Hematopoietic multipotent progenitor cell treated with erythropoietin and hydrocortisone succinate and interleukin-3 and kit ligand, for 6 days (in vitro differentiated cells): ENCODE measurements around the gene KCNG3.

Experiments
- DNase-seq: peaks from one replicate; pipeline ENCODE4 v3.0.0-alpha.2; 2015

The KCNG3 gene

GRCh38 chr2:42493468-42494354 lies at the start of gene KCNG3:
Gene KCNG3 (minus strand): TSS chr2:42493982. CDS start chr2:42493501, 481 bp downstream.
- DNase-seq: peak; percentile 67

- DNase-seq: no peak
Measured at GRCh38 chr2:42542871-42543270, 49.1 kb upstream of the KCNG3 start.

- no peak for DNase-seq
Measured at GRCh38 chr2:42537493-42537892, 43.7 kb upstream of the KCNG3 start.

- DNase-seq: no peak
Measured at GRCh38 chr2:42532397-42532796, 38.6 kb upstream of the KCNG3 start.

GRCh38 chr2:42523341-42523740 lies 29.6 kb upstream of the KCNG3 start:
- DNase-seq: no peak

- DNase-seq: no peak
Measured at GRCh38 chr2:42522035-42522434, 28.3 kb upstream of the KCNG3 start.

GRCh38 chr2:42519624-42520023 lies 25.8 kb upstream of the KCNG3 start:
- DNase-seq: no peak

- no peak for DNase-seq
Measured at GRCh38 chr2:42516418-42516901, 22.7 kb upstream of the KCNG3 start.

GRCh38 chr2:42513252-42513918 lies 19.6 kb upstream of the KCNG3 start:
- peak; percentile 64 for DNase-seq

- DNase-seq: no peak
Measured at GRCh38 chr2:42510608-42511243, 16.9 kb upstream of the KCNG3 start.

- DNase-seq: no peak
Measured at GRCh38 chr2:42510191-42510590, 16.4 kb upstream of the KCNG3 start.

- DNase-seq: no peak
Measured at GRCh38 chr2:42504364-42505230, 10.8 kb upstream of the KCNG3 start.

GRCh38 chr2:42503291-42503690 lies 9.5 kb upstream of the KCNG3 start:
- no peak for DNase-seq

- no peak for DNase-seq
Measured at GRCh38 chr2:42498497-42498896, 4.7 kb upstream of the KCNG3 start.

GRCh38 chr2:42495611-42496010 lies 1.8 kb upstream of the KCNG3 start:
- no peak for DNase-seq

GRCh38 chr2:42495234-42495581 lies 1.4 kb upstream of the KCNG3 start:
- no peak for DNase-seq

- peak; percentile 85 for DNase-seq
Measured at GRCh38 chr2:42494355-42495233, 812 bp upstream of the KCNG3 start.

GRCh38 chr2:42492691-42493467 lies 903 bp downstream of the KCNG3 start:
- DNase-seq: peak; percentile 16

- no peak for DNase-seq
Measured at GRCh38 chr2:42488297-42488696, 5.5 kb downstream of the KCNG3 start.

GRCh38 chr2:42486145-42486906 lies 7.5 kb downstream of the KCNG3 start:
- DNase-seq: no peak
